Peyer's patch (tissue), 4 donors: ENCODE results near the gene LIFR. TPM values are rescaled to one million over a fixed set of nuclear protein-coding genes. Genes with fewer than 3 reads are reported as not detected.
A peak's percentile ranks its signal among the peaks of the same experiment; 100 is the strongest.

ENCODE experiments used
- DNase-seq, 3 donors: peaks; one replicate each; pipeline ENCODE4 v3.0.0-alpha.2; 2017 to 2019
- H3K27ac ChIP-seq, 4 donors: fragments of 200-600 bp; sonication (generic); one replicate each; pipeline ENCODE4 v1.5.1; 2016 to 2019
- H3K27me3 ChIP-seq, 2 donors: fragments of 200-600 bp; sonication (generic); one replicate each; pipeline ENCODE4 v1.5.1; 2019
- H3K36me3 ChIP-seq, 3 donors: fragments of 200-600 bp; sonication (generic); one replicate each; pipeline ENCODE4 v1.5.1; 2016 to 2019
- H3K4me1 ChIP-seq, 4 donors: fragments of 200-600 bp; sonication (generic); one replicate each; pipeline ENCODE4 v1.5.1; 2016 to 2019
- H3K4me3 ChIP-seq, 4 donors: fragments of 200-600 bp; sonication (generic); 1 replicate in 3 of 4; 2 replicates in 1 of 4; pipeline ENCODE4 v1.5.1; 2016 to 2019; ENCODE audit warnings: mild to moderate bottlenecking in 1 of 4
- H3K9me3 ChIP-seq, 4 donors: fragments of 200-600 bp; sonication (generic); one replicate each; pipeline ENCODE4 v1.5.1; 2016 to 2019; ENCODE audit warnings: mild to moderate bottlenecking in 1 of 4
- POLR2A ChIP-seq, 2 donors: fragments of 450-650 bp; IDR thresholded peaks; one replicate each; pipeline ENCODE4 v1.5.1; 2017; ENCODE audit warnings: antibody characterized with exemption in 2 of 2, mild to moderate bottlenecking in 2 of 2, moderate library complexity in 2 of 2
- total RNA-seq, 4 donors: library from RNA; depleted of rRNA; stranded (reverse); fragments of >200 nt; gene quantifications; one replicate each; pipeline ENCODE4 v1.1.0, GENCODE V29; 2016
- TF ChIP-seq, protein P1 (sequence below), 6 experiments: fragments of 450-650 bp in 4 of 6; fragments of 200-600 bp in 2 of 6; sonication (generic) in 1 of 6; IDR thresholded peaks; one replicate each; pipeline ENCODE4 v1.5.1; 2017 to 2019; ENCODE audit warnings: antibody characterized with exemption in 6 of 6, mild to moderate bottlenecking in 3 of 6, moderate library complexity in 1 of 6

The LIFR gene
- total RNA-seq, 4 donors from 2014 or later = 10.7 to 98.2 (median 19.9) TPM

GRCh38 chr5:38446029-38446522 is 110.4 kb downstream of the LIFR start:
- Histone ChIP-seq H3K27ac (peak overlapping the region in 1 of 4 donors; percentile 15), H3K4me1 (no peaks in the 10 kb centered on the region), H3K36me3 (no peaks in the 10 kb centered on the region), H3K9me3 (no peaks in the 10 kb centered on the region), H3K27me3 (no peaks in the 10 kb centered on the region), H3K4me3 (no peak overlapping the region)
- TF ChIP-seq, protein P1, sequence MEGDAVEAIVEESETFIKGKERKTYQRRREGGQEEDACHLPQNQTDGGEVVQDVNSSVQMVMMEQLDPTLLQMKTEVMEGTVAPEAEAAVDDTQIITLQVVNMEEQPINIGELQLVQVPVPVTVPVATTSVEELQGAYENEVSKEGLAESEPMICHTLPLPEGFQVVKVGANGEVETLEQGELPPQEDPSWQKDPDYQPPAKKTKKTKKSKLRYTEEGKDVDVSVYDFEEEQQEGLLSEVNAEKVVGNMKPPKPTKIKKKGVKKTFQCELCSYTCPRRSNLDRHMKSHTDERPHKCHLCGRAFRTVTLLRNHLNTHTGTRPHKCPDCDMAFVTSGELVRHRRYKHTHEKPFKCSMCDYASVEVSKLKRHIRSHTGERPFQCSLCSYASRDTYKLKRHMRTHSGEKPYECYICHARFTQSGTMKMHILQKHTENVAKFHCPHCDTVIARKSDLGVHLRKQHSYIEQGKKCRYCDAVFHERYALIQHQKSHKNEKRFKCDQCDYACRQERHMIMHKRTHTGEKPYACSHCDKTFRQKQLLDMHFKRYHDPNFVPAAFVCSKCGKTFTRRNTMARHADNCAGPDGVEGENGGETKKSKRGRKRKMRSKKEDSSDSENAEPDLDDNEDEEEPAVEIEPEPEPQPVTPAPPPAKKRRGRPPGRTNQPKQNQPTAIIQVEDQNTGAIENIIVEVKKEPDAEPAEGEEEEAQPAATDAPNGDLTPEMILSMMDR (IDR thresholded peaks at IDR 0.05) = no peak
- TF ChIP-seq POLR2A (IDR thresholded peaks at IDR 0.05) = no peak
- no peak for DNase-seq

- Histone ChIP-seq H3K9me3 (no peaks in the 10 kb centered on the region), H3K27me3 (no peaks in the 10 kb centered on the region), H3K27ac (peak overlapping the region in 1 of 4 donors; percentile 15), H3K36me3 (no peaks in the 10 kb centered on the region), H3K4me3 (no peak overlapping the region), H3K4me1 (no peaks in the 10 kb centered on the region)
- TF ChIP-seq POLR2A (IDR thresholded peaks at IDR 0.05) = no peak
- TF ChIP-seq, protein P1 (IDR thresholded peaks at IDR 0.05) = no peak
- no peak for DNase-seq
Measured at GRCh38 chr5:38445374-38446028, 110.9 kb downstream of the LIFR start.

- H3K4me1 ChIP-seq = no peaks in the 10 kb centered on the region
- H3K27ac ChIP-seq = no peak overlapping the region
- TF ChIP-seq POLR2A (IDR thresholded peaks at IDR 0.05) = no peak
- TF ChIP-seq, protein P1 (IDR thresholded peaks at IDR 0.05) = no peak
- no peak overlapping the region for H3K4me3 ChIP-seq
- H3K9me3 ChIP-seq = no peaks in the 10 kb centered on the region
- H3K36me3 ChIP-seq = no peaks in the 10 kb centered on the region
- DNase-seq = no peak
- H3K27me3 ChIP-seq = no peaks in the 10 kb centered on the region
Measured at GRCh38 chr5:38443390-38443789, 113.1 kb downstream of the LIFR start.

GRCh38 chr5:38442247-38442573 is 114.2 kb downstream of the LIFR start:
- no peak overlapping the region for H3K27ac ChIP-seq
- no peaks in the 10 kb centered on the region for H3K36me3 ChIP-seq
- no peaks in the 10 kb centered on the region for H3K9me3 ChIP-seq
- H3K4me3 ChIP-seq = no peak overlapping the region
- H3K4me1 ChIP-seq = no peaks in the 10 kb centered on the region
- H3K27me3 ChIP-seq = no peaks in the 10 kb centered on the region
- TF ChIP-seq, protein P1 (IDR thresholded peaks at IDR 0.05) = no peak
- no peak for TF ChIP-seq POLR2A (IDR thresholded peaks at IDR 0.05)
- DNase-seq = no peak

DNA sequence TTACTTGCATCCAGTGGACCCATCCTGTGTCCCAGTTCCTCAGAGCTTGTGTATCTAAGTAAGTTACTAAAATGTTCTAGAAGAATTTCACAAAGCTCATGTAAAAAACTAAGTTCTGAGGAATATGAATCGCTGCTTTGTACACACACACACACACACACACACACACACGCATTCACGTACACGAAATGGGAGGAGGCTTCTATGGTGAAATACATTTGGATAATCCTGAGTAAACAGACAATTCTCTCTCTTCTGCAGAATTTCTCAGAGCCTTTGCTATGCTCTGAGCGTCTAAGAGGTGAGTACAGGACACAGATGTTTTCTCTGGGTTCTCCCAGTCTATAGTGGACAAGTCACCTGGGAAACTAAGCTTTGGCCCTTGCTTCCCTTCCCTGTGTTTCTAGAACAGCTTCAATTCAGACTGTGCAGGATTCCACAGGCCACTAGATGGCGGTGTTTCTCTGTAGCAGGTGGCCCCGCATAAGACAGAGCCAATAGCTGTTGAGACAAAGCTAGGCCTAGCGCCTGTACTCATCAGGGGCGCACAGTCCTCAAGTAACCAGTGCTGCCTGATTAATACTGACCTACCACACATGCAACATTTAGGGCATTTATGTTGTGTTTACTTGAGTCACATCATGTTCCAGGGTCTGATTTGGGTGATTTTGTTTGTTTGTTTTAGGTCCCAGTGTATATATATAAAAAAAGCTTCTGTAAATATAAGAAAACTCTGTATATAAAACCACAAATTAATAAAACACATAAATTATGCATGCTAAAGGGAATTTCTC is 114.8 kb downstream of the LIFR start:
- TF ChIP-seq POLR2A (IDR thresholded peaks at IDR 0.05) = no peak
- TF ChIP-seq, protein P1 (IDR thresholded peaks at IDR 0.05) = peak; percentile 42 to 94 (median 88)

More for the DNA sequence above, 114.8 kb downstream of the LIFR start:
- H3K27ac ChIP-seq = no peak overlapping the region
- H3K27me3 ChIP-seq = no peaks in the 10 kb centered on the region
- no peak overlapping the region for H3K4me3 ChIP-seq
- no peaks in the 10 kb centered on the region for H3K9me3 ChIP-seq
- no peaks in the 10 kb centered on the region for H3K4me1 ChIP-seq
- H3K36me3 ChIP-seq = no peaks in the 10 kb centered on the region
- peak; percentile 66 to 93 (median 71) for DNase-seq
